Loucy (cell line): Measurements from ENCODE around the gene DTX1.

Experiments used
- H2AFZ ChIP-seq: fragments of 200-600 bp; sonication (generic); 2 replicates; pipeline ENCODE4 v1.6.0; 2016; ENCODE audit warnings: antibody characterized with exemption, mild to moderate bottlenecking, low read length, moderate library complexity
- H3F3A ChIP-seq: fragments of 200-600 bp; 2 replicates; pipeline ENCODE4 v1.6.0; 2016; ENCODE audit warnings: antibody characterized with exemption, low read depth, mild to moderate bottlenecking
- H3K27me3 ChIP-seq: fragments of 200-600 bp; sonication (generic); 2 replicates; pipeline ENCODE4 v1.6.1; 2014; ENCODE audit warnings: low read length, mild to moderate bottlenecking; ENCODE audit not compliant: insufficient read depth, poor library complexity, severe bottlenecking
- H3K36me3 ChIP-seq: fragments of 200-600 bp; sonication (generic); 2 replicates; pipeline ENCODE4 v1.6.1; 2016; ENCODE audit warnings: low read length; ENCODE audit not compliant: insufficient read depth
- H3K4me1 ChIP-seq: fragments of 200-600 bp; sonication (generic); 2 replicates; pipeline ENCODE4 v1.5.1; 2014; ENCODE audit warnings: low read length, mild to moderate bottlenecking; ENCODE audit not compliant: insufficient read depth, poor library complexity, severe bottlenecking
- H3K4me2 ChIP-seq: fragments of 200-600 bp; sonication (generic); 2 replicates; pipeline ENCODE4 v1.6.0; 2014; ENCODE audit warnings: antibody characterized with exemption, low read length, low read depth, mild to moderate bottlenecking; ENCODE audit not compliant: poor library complexity, severe bottlenecking
- H3K4me3 ChIP-seq: fragments of 200-600 bp; sonication (generic); 2 replicates; pipeline ENCODE4 v1.5.1; 2014; ENCODE audit warnings: low read length, mild to moderate bottlenecking, mixed read lengths; ENCODE audit not compliant: poor library complexity, severe bottlenecking
- H3K79me2 ChIP-seq: fragments of 200-600 bp; sonication (generic); 2 replicates; pipeline ENCODE4 v1.6.1; 2014; ENCODE audit warnings: low read length; ENCODE audit not compliant: insufficient read depth
- H3K9ac ChIP-seq: fragments of 200-600 bp; sonication (generic); 2 replicates; pipeline ENCODE4 v1.6.0; 2014; ENCODE audit warnings: mild to moderate bottlenecking, low read depth, low read length, moderate library complexity; ENCODE audit not compliant: poor library complexity, severe bottlenecking
- H3K9me2 ChIP-seq: fragments of 200-600 bp; sonication (generic); replicated peaks from 2 replicates; pipeline ENCODE4 v1.6.1; 2016; ENCODE audit warnings: low read depth, low read length, mixed read lengths
- H3K9me3 ChIP-seq: fragments of 200-600 bp; sonication (generic); 2 replicates; pipeline ENCODE4 v1.6.1; 2014; ENCODE audit warnings: mild to moderate bottlenecking, antibody characterized with exemption, low read length, low read depth; ENCODE audit not compliant: insufficient read depth
- H4K20me1 ChIP-seq: fragments of 200-600 bp; sonication (generic); 2 replicates; pipeline ENCODE4 v1.6.0; 2014; ENCODE audit warnings: antibody characterized with exemption, low read length, mild to moderate bottlenecking; ENCODE audit not compliant: insufficient read depth, poor library complexity, severe bottlenecking
- CTCF ChIP-seq: fragments of 200-600 bp; sonication (generic); conservative IDR thresholded peaks from 2 replicates; pipeline ENCODE4 v1.5.1; 2014; ENCODE audit warnings: mild to moderate bottlenecking, antibody characterized with exemption, low read length
- EZH2phosphoT487 ChIP-seq: fragments of 200-600 bp; IDR thresholded peaks from 2 replicates; pipeline ENCODE4 v1.6.1; 2018; ENCODE audit warnings: antibody characterized with exemption, mild to moderate bottlenecking, moderate library complexity, borderline replicate concordance

The DTX1 gene

GRCh38 chr12:113102811-113103210 lies 46.3 kb downstream of the DTX1 start:
- no peak overlapping the region for H3K9ac ChIP-seq
- H3K79me2 ChIP-seq = no peaks in the 10 kb centered on the region
- TF ChIP-seq EZH2phosphoT487 = no peak
- no peak for TF ChIP-seq CTCF
- no peaks in the 10 kb centered on the region for H3K27me3 ChIP-seq
- no peak overlapping the region for H2AFZ ChIP-seq
- H3K4me3 ChIP-seq = no peak overlapping the region
- no peak overlapping the region for H3K4me2 ChIP-seq
- H3K9me2 ChIP-seq = no peaks in the 10 kb centered on the region
- no peaks in the 10 kb centered on the region for H3K9me3 ChIP-seq
- no peaks in the 10 kb centered on the region for H4K20me1 ChIP-seq
- peaks cover 3% of the 10 kb centered on the region for H3K4me1 ChIP-seq
- H3F3A ChIP-seq = no peaks in the 10 kb centered on the region
- no peaks in the 10 kb centered on the region for H3K36me3 ChIP-seq

DNA sequence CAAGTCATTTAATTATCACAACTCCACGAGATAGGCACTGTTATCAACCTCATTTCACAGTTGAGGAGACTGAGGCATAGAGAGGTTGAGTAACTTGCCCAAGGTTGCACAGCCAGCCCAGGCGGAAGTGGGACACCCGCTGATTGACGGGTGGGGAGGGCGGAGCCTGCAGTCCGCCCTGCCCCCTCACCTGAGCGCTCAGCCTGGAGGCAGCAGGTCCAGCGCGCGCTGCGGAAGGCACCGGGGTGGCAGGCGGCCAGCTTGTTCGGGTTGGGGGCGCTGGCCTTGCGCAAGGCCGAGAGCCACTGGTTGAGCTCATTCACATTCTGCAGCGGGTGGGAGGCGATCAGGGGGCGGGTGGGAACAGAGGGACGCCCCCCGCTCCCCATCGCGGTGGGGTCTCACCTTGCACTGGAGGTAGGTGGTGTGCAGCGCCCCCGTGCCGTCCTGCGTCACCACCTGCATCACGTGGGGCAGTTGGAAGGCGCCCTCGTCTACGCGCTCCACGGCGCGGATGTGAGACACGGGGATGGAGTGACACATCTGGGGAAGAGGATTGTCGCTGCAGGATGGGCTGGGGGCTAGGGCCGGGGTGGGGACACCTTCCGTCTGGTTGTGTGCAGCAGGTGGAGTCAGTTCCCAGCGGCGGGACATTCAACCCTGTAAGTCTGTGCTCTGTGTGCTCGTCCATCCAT lies 47.4 kb downstream of the DTX1 start:
- no peaks in the 10 kb centered on the region for H4K20me1 ChIP-seq
- no peak overlapping the region for H3K4me3 ChIP-seq
- no peaks in the 10 kb centered on the region for H3K27me3 ChIP-seq
- H3K4me1 ChIP-seq = no peaks in the 10 kb centered on the region
- no peaks in the 10 kb centered on the region for H3K36me3 ChIP-seq
- H3K4me2 ChIP-seq = no peak overlapping the region
- H3K9ac ChIP-seq = no peak overlapping the region
- no peak overlapping the region for H2AFZ ChIP-seq
- no peaks in the 10 kb centered on the region for H3F3A ChIP-seq
- TF ChIP-seq EZH2phosphoT487 (no peak), CTCF (no peak)
- H3K79me2 ChIP-seq = no peaks in the 10 kb centered on the region
- H3K9me2 ChIP-seq = no peaks in the 10 kb centered on the region
- no peaks in the 10 kb centered on the region for H3K9me3 ChIP-seq

- Histone ChIP-seq H3K4me2 (no peak overlapping the region), H3K9me2 (no peaks in the 10 kb centered on the region), H3K36me3 (no peaks in the 10 kb centered on the region), H3F3A (no peaks in the 10 kb centered on the region), H3K9me3 (no peaks in the 10 kb centered on the region), H3K4me1 (no peaks in the 10 kb centered on the region), H3K4me3 (no peak overlapping the region), H2AFZ (no peak overlapping the region), H3K79me2 (no peaks in the 10 kb centered on the region), H3K9ac (no peak overlapping the region), H4K20me1 (no peaks in the 10 kb centered on the region), H3K27me3 (no peaks in the 10 kb centered on the region)
- TF ChIP-seq CTCF = no peak
- no peak for TF ChIP-seq EZH2phosphoT487
These were observed 48.5 kb downstream of the DTX1 start for GRCh38 chr12:113104953-113105510.
